ENCODE measurements around the gene ZNF84. TPM values are rescaled to one million over a fixed set of nuclear protein-coding genes. Genes with fewer than 3 reads are reported as not detected.

The ZNF84 gene
- total RNA-seq: 10 to 100 TPM; 13.3 to 23.0 (median 18.3) TPM
- polyA plus RNA-seq: 10 to 100 TPM in 1 of 2 donors, 1 to 10 TPM in 1; 4.6 to 12.0 TPM
- long read RNA-seq, donor 1, transcript ZNF84-208 (5 exons, 3,237 nt): major isoform, 12 of 27 reads
- long read RNA-seq, donor 1, partial matches to known transcripts: 2 of 27 reads
- long read RNA-seq, donor 1, other reads (novel, unspliced or antisense): 13 of 27 reads
- long read RNA-seq, donor 2, full-length matches to known transcripts: 20 of 31 reads
- long read RNA-seq, donor 2, partial matches to known transcripts: 1 of 31 reads
- long read RNA-seq, donor 2, other reads (novel, unspliced or antisense): 10 of 31 reads
- long read RNA-seq, donor 3, transcript ZNF84-208 (5 exons, 3,237 nt): major isoform, 12 of 28 reads
- long read RNA-seq, donor 3, partial matches to known transcripts: 7 of 28 reads
- long read RNA-seq, donor 3, other reads (novel, unspliced or antisense): 9 of 28 reads

GRCh38 chr12:133037207-133038005 is at the start of gene ZNF84:
TSS of gene ZNF84 (plus strand) at chr12:133037509. CDS start at chr12:133041468, 3,959 bp downstream.
- ATAC-seq (peak; percentile 98 to 100 (median 99)), DNase-seq (peak; percentile 95 to 97)
- Histone ChIP-seq H3K4me1 (peaks cover 0 to 14% (median 8%) of the 10 kb centered on the region in 9 donors), H3K27me3 (no peaks in the 10 kb centered on the region), H3K9me3 (peaks cover 0 to 86% (median 35%) of the 10 kb centered on the region in 11 donors), H3K36me3 (peaks cover 0 to 42% (median 15%) of the 10 kb centered on the region in 9 donors), H3K4me3 (peak within 1 kb of the TSS; percentile 53 to 90 (median 77)), H3K27ac (peak within 1 kb of the TSS; percentile 52 to 96 (median 93))
- intact Hi-C loops (cut with DNase I): loop anchor here in 9 of 10 donors (1.0 to 10.0 kb wide), 8 partner anchors 40 to 93 kb away; partner anchors contain the start of genes ZNF26 (in 7 of the 9), ZNF140 (in 5 of the 9), ZNF10 (in 1 of the 9) and ZNF891 (in 1 of the 9)
- 0% methylated on average over 93 to 103 of the region's 103 CpGs for WGBS, 2 donors
- TF ChIP-seq CTCF (IDR thresholded peaks at IDR 0.05): peak in 1 of 9 donors; percentile 4

GRCh38 chr12:132998741-132999140 is 38.6 kb upstream of the ZNF84 start:
- Histone ChIP-seq H3K4me3 (no peak overlapping the region), H3K4me1 (no peaks in the 10 kb centered on the region), H3K9me3 (peaks cover 0 to 100% (median 87%) of the 10 kb centered on the region in 11 donors), H3K27ac (no peak overlapping the region), H3K36me3 (peaks cover 0 to 82% (median 12%) of the 10 kb centered on the region in 9 donors), H3K27me3 (no peaks in the 10 kb centered on the region)
- TF ChIP-seq CTCF (IDR thresholded peaks at IDR 0.05): no peak
- DNase-seq (no peak), ATAC-seq (no peak)
- intact Hi-C loops (cut with DNase I): loop anchor here in 1 of 10 donors (5.0 kb wide), 1 partner anchor 34 kb away; no protein-coding TSS in a partner anchor
- 31 to 48% methylated on average over 1 of the region's 1 CpG for WGBS, 2 donors

- Histone ChIP-seq H3K4me1 (no peaks in the 10 kb centered on the region), H3K27me3 (no peaks in the 10 kb centered on the region), H3K4me3 (no peak overlapping the region), H3K36me3 (peaks cover 22 to 100% (median 90%) of the 10 kb centered on the region in 9 donors), H3K27ac (no peak overlapping the region), H3K9me3 (peaks cover 0 to 100% (median 80%) of the 10 kb centered on the region in 11 donors)
- DNase-seq (no peak), ATAC-seq (no peak)
- 90 to 98% methylated on average over 6 of the region's 6 CpGs for WGBS, 2 donors
- intact Hi-C loops (cut with DNase I): no loop called here
- no peak for TF ChIP-seq CTCF (IDR thresholded peaks at IDR 0.05)
Measured at GRCh38 chr12:133010657-133011297, 26.5 kb upstream of the ZNF84 start.

Measured in heart right ventricle (tissue), 16 donors.